ENCODE results near the gene WDR27.
"Not testable (repeated sequence)": the region's sequence is repeated elsewhere in the genome, so short reads cannot be mapped to it uniquely, and the experiment has no call there.

WDR27 gene

DNA sequence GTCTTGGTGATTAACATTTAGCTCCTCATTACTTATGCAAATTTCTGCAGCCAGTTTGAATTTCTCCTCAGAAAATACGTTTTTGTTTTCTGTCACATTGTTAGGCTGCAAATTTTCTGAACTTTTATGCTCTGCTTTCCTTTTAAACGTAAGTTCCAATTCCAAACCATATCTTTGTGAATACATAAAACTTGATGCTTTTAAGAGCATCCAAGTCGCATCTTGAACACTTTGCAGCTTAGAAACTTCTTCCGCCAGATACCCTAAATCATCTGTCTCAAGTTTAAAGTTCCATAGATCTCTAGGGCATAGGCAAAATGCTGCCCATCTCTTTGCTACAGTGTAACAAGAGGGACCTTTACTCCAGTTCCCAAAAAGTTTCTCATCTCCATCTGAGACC lies 234.1 kb downstream of the WDR27 start:
- not testable (repeated sequence) for DNase-seq

DNA sequence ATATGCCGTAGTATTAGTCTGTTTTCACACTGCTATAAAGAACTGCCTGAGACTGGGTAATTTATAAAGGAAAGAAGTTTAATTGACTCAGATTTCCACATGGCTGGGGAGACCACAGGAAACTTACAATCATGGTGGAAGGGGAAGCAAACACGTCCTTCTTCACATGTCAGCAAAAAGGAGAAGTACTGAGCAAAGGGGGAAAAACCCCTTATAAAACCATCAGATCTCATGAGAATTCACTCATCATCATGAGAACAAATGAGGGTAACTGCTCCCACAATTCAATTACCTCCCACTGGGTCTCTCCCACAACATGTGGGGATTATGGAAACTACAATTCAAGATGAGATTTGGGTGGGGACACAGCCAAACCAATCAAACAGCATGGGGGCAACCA lies 235.6 kb downstream of the WDR27 start:
- not testable (repeated sequence) for DNase-seq

DNA sequence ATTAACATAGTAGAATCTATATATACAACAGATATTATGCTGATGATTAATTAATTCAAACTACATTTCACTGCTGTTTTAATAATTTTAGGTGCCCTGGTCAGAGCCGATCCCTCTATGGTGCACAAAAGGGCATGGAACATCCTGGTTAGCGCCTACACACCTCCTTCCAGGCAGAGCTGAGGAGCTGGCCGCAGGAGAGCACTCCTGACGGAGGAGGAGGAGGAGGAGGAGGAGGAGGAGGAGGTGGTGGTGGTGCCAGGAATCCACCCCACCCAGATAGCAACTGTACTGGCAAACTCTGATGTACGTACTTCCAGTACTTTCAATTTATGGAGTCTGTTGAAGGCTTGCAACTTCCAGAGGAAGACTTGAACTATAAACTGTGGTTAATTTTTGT lies 244.1 kb downstream of the WDR27 start:
- DNase-seq = no peak

DNA sequence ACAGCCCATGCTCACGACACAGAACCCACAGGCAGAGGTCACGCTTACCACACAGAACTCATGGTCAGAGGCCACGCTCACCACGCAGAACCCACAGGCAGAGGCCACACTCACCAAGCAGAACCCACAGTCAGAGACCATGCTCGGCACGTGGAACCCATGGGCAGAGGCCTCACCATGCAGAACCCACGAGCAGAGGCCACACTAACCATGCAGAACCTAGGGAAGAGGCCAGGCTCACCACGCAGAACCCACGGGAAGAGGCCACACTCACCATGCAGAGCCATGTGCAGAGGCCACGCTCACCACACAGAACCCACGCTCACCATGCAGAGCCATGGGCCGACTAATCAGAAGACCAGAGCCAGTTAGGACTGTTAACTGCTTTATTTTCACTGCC lies 245.0 kb downstream of the WDR27 start:
- no peak for DNase-seq

DNA sequence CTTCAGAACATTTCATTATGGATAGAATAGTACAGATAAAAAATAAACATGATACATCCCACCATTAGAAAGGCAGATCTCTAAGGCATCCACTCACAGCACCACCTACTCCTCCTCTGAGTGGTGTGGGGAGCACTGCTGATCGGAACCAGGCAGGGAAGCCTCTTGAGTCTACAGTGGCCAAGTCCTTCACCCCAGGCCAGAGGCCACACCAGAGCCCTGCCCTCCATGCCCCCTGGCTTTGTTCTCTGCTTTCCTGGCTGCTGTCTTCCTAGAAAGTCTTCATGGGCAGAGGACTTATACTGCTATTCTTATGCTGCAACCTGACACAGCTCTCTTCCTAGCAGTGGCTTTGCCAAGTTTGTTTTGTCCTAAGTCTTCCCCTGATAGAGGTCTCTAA lies 246.4 kb downstream of the WDR27 start:
- DNase-seq = no peak

DNA sequence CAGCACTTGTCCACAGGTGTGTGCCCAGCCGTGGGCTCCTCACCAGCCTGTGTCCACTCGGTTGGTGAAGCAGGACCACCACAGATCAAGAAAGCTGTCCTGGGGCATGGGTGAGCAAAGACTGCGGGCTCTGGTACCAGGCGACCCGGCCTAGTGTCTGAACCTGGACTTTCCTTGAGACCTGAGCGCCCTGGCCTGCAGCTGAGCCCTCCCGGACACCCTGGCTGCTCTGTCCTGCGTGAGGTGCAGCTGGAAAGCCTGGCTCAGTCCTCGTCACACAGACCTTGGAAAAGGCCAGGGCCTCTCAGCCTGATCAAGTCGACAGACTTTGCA lies 247.0 kb downstream of the WDR27 start:
- DNase-seq = no peak

DNA sequence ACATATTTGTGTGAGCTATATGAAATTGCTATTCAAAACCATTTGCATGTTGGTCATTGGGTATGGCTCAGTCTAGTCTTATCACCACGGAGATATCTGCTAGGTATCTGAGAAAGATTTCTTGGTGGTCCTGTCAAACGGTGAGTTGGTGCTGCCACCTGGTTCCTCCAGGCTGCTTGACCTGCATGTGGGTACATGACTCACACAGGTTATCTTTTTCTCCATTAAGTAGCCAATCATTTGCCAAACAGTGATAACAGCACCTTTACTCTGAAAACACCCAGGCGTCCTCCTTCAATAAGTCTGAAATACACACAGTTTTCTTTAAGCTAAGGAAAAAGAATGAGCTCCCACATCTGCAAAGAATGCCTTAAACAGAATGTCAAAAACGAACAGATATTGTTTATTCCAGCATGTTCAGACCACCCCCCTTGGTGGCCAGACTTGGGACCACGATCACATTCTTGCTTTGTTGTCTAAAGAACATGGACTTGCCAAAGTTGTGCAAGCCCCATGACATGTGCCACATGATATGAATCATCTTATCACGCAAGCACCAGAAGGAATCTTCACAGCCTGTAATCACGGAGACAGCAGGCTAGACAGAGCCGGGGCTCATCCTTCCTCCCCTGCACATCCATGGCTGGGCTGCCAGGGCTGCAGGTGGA lies 247.5 kb downstream of the WDR27 start:
- DNase-seq = no peak

DNA sequence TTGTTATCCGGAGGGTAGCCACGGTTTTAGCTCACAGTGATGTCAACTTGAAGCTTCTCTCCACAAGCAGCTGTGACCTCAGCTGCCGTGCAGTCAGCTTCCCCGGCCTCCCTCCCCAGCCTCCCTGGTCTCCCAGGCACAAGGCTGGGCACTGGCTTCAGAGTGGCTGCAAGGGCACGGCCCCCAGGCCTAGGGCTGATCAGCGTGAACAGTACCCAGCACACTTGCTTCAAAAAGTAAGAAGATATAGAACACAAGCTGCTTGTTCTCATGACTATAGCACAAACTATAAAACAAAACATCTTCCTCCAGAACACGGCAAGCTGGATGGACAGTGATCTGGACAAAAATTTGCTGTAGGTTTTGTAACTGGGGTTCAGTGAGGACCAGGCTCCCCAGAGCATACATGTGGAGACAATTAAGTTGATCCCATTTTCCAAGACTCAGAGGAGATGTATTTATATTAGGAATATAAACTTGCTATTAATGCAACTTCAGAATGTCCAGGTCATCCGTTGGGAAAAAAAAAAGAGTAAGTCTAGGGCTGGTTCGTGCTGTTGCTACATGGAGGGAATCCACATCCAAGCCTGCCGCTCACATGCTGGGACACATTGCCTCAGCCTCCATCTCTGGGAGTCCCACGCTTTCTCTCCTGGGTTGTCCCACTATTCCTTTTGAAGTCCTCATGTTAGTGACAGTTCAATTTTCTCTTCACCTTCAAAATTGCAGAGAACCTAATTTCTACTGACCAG lies 248.8 kb downstream of the WDR27 start:
- DNase-seq = no peak

DNA sequence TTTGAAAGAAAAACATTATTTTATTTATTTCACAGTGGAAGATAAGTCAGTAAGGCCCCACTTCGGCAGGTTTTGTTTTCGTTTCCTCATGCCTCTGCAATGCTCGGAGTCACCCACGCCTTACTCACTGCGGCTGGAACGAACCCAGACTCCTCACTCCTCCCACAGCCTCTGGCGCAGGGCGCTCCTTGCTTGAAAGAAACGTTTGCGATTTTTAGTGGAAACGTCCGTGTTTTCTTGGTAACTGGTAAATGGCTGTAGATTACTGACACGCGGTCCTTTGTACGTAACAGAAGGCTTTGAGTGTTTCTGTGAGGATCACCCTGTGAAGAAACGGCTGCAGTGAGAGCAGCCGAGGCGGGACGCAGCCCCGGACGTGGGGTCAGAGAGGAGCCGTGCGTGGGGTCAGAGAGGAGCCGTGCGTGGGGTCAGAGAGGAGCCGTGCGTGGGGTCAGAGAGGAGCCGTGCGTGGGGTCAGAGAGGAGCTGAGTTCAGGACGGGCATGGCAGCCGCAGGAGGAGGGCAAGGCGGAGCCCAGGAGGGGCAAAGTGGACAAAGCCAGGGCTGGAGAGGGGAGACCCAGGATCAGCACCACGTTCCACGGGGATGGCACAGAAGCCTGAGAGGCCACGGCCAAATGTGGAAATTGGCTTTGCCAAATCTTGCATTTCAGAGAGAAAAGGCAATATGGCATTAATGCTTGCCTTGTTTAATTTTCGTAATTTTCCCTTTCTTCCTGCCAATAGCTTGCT lies 249.5 kb downstream of the WDR27 start:
- DNase-seq = peak; percentile 10

DNA sequence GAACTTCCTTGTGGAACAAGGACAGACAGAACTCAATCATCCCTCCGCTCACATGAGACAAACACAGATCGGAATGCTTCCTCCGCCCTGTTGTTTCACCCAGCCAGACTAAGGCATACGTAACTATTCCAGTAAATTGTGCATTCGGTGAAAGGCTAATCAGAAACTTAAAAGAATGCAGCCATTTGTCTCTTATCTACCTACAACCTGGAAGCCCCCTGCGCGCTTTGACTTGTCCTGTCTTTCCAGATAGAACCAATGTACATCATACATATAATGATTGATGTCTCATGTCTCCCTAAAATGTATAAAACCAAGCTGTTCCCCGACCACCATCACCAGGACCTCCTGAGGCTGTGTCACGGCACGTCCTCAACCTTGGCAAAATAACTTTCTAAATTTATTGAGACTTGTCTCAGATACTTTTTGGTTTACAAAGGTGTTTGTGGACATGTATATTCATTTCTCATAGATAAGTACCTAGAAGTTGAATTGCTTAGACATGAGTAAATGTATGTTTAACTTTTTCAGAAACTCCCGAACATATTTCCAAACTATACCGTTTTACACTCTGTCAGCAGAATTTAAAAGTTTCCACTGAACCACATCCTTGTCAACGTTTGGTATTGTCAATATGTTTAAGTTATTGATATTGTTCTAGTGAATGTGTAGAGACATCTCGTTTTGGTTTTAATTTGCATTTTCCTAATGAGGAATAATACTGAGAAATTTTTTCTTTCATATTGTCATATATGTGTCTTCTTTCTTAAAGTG lies 250.6 kb downstream of the WDR27 start:
- no peak for DNase-seq

DNA sequence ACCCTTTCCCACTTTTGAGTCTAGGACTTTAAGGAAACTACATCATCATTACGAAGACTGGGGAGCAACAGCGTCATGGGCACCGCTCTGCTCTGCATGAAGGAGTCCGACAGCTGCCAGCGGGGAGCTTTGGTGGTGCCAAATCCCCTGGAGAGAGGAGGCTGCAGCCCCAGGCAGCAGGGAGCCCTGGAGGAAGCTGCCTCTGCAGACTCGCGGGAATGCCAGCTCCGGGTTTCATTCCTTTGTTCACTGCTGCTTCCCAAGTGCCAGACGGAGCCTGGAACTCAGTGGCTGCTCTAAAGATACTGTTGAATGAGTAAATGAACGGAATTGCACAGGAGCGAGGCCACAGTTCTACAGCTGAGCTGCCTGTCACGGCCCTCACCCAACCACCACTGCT lies 251.7 kb downstream of the WDR27 start:
- no peak for DNase-seq

DNA sequence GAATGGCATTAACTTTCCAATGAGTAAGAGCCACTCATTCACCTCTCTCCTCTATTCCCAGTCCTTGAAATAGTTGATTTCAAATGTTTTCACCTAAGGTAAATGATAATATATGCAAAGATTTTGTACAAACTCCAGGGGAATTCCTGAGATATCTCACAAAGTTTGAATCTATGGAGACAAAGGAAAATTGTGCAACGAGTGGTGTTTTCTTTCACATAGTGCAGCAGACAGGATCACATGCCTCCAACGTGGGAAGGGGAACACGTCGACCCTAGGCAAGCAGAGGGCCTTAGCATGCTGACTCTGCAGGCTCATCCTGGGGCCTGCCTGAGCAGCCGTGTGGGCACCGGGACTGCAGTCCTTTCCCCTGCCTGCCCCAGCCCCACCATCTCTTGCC lies 252.6 kb downstream of the WDR27 start:
- DNase-seq = no peak

DNA sequence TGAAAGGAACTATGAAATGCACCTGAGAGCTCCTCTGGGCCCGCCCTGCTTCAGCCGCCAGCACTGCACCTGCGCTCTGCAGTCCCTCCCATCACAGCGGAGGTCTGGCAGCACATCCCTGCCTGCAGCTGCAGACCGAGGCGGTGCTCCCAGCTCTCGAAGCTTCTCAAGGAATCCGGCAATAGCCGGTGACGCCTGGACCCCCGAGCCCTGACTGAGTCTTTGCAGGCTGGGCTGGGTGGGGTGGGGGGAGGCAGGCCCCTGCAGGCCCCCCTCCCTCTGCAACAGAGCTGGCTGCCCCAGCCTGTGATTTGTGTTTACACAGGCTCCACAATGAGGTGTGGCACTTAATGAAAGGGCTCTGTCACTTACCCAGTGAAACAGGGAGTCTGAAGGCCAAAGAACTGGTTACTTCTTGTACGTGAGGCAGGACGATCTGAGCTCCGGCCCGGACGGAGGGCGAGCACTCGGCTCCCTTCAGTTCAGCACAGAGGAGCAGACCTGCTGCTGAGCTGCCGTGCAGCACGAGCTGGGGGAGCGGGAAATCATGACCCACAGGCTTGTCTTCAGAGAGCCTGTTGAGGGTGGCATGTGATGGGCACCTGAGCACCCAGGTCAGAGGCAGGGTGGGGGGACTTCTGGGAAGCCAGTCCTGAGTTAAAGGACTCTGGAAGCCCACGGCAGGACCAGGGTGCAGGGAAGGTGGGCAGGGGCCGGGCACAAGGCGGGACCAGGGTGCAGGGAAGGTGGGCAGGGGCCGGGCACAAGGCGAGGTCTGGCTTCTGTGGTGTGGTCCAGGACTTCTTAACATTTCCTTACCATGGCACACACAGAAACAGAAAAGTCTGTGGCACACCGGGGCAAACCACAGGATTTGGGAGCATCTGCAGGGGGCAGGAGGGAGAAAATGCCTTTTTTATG lies 255.9 kb downstream of the WDR27 start:
- DNase-seq = no peak

DNA sequence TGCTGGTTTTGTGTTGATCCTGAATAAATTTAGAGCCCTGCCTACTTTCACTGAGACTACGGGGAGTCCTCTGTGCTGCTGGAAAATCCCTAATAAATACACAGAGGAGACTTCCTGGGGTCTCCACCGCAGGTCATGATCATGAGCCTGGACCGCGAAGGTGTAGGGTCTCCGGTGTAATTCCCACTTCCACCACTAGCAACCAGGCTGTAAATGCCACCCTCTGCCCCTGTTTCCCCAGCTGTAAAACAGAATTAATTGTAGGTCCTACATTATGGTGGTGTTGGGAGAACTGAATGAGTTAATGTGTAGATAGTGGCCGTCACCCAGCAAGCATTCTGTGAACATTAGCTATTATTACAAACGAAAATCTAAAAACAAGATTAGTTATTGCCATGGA lies 256.6 kb downstream of the WDR27 start:
- no peak for DNase-seq

DNA sequence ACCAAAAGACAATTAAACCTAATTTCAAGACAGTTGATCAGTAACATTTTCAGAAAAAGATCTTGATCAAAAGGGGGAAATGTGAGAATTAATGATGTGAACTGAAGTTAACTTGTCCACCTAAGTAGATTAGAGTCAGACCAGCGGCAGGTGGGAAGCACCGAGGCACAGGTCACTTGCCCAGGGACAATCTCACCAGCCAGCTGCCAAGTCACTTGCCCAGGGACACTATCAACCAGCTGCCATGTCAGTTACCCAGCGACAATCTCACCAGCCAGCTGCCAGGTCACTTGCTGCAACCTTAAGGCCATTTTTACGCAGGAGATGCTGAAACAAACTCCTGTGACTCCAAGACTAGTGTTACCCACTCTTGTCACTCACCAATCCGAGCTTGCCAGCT lies 260.5 kb downstream of the WDR27 start:
- DNase-seq = no peak

DNA sequence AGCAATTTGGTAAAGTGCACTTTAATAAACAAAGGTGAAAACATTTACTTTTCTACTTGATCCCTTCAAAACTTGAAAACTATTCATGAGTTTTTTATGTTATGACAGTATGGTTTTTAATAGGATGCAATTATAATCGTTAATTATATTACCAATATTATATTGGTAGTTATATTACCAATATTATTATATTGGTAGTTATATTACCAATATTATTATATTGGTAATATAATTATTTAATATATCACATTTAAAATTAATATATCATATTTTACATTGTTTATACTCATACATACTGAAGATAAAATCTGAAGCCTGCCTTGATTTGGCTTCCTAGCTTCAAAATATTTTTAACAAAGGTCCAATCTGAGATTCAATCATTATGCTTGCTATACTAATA lies 262.1 kb downstream of the WDR27 start:
- no peak for DNase-seq

DNA sequence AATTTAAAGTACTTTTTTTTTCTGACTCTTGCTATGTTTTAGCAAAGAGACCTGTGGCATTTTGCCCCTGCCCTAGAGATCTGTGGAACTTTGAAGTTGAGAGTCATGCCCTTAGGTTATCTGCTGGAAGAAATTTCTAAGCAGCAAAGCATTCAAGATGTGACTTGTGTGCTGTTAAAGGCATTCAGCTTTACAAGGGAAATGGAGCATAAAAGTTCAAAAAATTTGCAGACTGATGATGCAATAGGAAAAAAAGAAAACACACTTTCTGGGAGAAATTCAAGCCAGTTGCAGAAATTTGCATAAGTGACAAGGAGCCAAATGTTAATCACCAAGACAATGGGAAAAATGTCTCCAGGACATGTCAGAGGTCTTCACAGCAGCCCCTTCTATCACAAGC lies 267.3 kb downstream of the WDR27 start:
- not testable (repeated sequence) for DNase-seq

DNA sequence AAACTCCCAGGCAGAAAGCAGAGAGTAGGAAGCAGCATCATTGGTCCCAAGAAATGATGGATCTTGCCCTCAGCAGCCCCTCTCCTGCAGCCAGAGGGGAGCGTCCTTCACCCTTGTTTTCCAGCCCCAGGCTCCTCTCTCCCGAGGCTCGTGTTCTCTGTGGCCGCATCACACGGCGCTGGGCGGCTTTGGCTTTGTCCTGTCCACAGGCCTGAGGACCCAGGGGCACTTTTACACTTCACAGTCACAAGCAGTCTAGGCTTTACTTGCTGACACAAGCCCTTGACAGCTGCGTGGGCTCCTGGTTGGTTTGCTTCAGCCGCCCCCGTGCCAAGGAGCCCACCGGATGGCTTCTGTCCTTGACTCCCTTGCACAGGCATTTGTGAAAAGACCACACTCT lies 272.8 kb downstream of the WDR27 start:
- DNase-seq = no peak

DNA sequence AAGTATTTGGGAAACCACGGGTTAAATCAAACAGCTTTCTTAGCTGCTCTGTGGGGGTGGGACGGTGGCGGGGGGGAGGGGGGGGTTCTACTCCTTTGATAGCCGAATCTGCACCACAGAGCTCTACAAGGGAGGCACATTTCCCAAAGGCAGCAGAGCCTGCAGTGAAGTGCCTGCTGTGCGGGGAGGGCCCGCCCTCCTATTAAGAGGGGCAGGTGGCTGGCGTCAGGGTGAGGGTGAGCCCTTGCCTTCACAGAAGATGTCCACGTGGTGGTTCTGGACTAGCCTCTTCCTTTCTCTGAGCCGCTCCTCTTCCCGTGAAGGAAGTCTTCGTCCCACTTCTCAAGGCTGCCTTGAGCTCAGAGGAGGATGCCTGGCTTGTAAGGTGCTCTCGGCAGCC lies 273.3 kb downstream of the WDR27 start:
- DNase-seq = no peak

DNA sequence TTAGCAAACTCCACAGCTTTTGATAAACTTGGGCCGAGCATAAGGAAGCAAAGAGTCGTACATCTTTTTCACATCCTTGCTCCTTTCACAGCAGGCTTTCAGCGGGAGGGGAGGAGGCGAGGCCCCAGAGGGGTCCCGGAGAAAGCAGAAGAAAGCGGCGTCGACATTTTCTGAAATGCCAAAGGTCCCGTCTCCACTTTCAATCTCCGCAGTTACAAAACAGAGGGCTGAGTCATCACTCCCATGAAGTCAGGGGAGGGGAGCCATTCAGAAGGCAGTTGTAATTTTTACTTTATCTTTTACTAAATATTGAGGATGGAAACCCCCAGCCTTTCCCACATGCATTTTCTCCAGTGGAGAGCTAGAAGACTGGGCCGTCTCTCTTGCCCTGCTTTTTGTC lies 274.0 kb downstream of the WDR27 start:
- DNase-seq = no peak

DNA sequence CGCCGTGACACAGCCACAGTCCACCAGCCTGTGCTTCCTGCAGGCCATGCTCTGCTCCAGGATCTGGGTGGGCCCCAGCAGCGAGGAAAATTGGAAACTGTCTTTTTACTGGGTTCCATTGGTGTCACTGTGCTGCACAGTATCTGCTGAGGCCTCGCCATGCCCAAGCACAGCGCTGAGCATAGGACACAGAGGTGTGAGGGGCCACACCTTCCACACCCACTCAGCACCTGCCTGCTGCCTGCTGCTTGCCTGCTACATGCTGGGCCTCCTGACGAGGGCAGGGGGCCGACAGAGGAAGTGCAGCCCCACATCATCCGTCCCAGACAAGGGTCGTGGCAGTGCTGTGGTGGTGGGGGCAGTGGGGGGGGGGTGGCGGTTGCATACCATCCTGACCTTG lies 275.2 kb downstream of the WDR27 start:
- no peak for DNase-seq

DNA sequence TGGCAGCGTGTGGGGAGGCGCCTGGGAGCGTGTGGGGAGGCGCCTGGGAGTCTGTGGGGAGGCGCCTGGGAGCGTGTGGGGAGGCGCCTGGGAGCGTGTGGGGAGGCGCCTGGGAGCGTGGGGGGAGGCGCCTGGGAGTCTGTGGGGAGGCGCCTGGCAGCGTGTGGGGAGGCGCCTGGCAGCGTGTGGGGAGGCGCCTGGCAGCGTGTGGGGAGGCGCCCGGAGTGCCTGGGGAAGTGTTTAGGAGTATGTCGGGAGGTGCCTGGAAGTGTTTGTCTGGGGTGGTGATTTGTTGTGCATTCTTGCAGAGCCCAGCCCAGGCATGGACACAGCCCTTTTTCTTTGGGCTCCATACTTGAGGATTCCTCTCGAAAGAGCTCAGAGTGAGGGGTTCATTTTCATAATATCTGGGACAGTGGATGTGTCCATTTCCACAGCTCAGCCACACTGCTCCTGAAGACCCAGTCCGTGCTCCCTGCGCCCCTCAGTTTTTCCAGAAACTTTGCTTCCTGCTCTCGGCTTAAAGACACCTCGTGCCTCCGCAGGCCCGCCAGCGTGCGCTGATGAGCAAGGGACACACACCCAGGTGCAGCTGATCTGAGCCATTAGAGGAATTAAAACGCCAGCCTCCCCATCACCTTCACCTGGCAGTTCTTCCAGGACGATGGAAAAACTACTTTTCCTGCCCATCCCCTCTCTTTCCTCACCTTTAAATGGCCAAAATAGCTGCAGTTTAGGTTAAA lies 276.0 kb downstream of the WDR27 start:
- no peak for DNase-seq
